Urothelium cell line (cell line): Measurements from ENCODE around the gene AQP11.

Source experiments
- DNase-seq: peaks from one replicate; pipeline ENCODE4 v3.0.0; 2011; ENCODE audit warnings: low spot score, mixed read lengths
- FAIRE-seq: peaks from 2 replicates; lab custom pipeline; 2011; peaks lifted over from hg19 to GRCh38; lab: Jason Lieb, UNC

AQP11 gene

DNA sequence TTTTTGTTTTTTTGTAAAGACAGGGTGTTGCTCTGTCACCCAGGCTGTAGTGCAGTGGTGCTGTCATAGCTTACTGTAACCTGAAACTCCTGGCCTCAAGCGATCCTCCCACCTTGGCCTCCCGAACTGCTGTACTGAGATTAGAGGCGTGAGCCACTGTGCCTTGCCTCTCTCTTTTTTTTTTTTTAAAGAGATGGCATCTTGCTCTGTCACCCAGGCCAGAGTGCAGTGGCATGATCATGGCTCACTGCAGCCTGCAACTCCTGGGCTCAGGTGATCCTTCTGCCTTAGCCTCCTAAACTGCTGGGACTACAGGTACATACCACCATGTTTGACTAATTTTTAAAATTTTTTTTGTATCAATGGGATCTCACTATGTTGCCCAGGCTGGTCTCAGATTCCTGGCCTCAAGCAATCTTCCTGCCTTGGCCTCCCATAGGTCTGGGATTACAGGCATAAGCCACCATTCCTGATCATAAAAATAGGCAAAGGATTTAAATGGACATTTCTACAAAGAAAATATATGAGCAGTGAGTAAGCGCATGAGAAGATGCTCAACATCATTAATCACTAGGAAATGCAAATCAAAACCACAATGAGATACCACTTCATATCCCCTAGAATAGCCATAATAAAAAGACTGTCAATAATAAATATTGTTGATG lies 65.1 kb downstream of the AQP11 start:
- FAIRE-seq (no peak), DNase-seq (no peak)

DNA sequence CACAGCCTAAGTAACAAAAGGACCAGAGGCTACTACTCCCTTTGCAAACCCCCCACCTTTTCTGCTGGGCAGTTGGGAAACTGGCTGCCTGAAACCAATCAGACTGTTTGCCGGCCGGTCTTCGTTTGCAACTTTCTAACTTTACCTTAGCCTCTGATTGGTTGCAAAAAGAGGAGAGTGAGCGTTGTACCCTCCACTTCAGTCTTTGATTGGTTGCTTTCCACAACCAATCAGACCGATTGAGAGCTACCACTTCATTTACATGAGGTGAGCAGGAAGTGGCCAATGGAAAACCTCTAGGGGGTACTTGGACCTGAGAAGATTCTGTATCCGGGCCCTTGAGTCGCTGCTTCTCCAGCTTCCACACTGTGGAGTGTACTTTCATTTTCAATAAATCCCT lies 66.6 kb downstream of the AQP11 start:
- FAIRE-seq, result no peak
- no peak for DNase-seq

DNA sequence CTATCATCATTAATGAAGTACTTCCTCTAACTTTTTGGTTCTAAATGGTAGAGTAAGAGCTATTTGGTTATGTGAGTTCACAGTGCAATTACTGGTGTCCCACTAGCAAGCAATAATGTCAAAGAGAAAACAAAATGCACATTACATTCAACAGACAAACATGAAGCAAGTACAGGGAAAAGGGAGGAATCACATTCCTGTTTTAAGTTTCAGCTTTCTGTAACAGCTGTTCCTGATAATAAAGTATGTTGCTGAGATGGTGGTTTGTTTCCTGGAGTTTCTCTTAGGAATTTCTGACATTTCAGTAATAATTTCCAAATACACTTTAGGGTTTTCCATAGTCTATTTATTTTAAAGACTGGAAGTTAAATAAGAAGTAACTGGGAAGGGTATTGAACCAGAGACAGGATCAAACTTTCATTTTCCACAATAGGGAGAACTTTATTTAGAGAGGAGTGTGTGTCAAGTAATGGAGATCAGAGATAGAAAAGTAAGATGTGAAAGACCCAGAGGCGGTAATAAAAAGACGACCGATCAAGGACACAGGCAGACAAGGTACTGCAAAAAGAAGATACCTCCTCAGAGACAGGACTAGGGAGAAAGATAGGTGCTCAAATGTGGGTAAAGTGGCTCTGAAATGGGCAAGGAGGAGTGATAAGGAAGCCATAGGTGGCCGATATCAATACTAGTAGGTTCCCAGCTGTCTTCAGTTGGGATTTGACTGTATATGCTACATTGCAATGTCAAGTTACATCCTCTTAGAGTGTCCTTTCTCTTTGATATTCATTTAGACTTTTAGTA lies 68.7 kb downstream of the AQP11 start:
- DNase-seq (no peak), FAIRE-seq (no peak)
